H1 (cell line): ENCODE data around the gene RYR3.

ENCODE experiments used
- BRCA1 ChIP-seq: IDR thresholded peaks from 2 replicates; pipeline ENCODE4 v1.6.1; 2012; ENCODE audit warnings: low read depth, low read length, improper control_type of control experiment
- CBX8 ChIP-seq: fragments of 300-800, 300-1000 bp; sonication (generic); IDR thresholded peaks from 2 replicates; pipeline ENCODE4 v1.7.1; 2016; ENCODE audit warnings: low read depth, low read length, borderline replicate concordance
- EZH2 ChIP-seq: fragments of 200-600 bp; sonication (generic); IDR thresholded peaks from 2 replicates; pipeline ENCODE4 v1.7.1; 2012; ENCODE audit warnings: low read depth, mild to moderate bottlenecking, moderate library complexity, low read length, inconsistent platforms; ENCODE audit not compliant: severe bottlenecking
- GABPA ChIP-seq: IDR thresholded peaks from 2 replicates; pipeline ENCODE4 v1.6.1; 2011; ENCODE audit warnings: mild to moderate bottlenecking, low read length, moderate library complexity, borderline replicate concordance; ENCODE audit not compliant: insufficient read depth
- HDAC2 ChIP-seq, 2 experiments: fragments of 300-600 bp in 1 of 2; sonication (generic) in 1 of 2; IDR thresholded peaks; 2 replicates each; pipeline ENCODE4 v1.6.1; 2011 to 2012; ENCODE audit warnings: low read depth in 2 of 2, low read length in 2 of 2, mild to moderate bottlenecking in 2 of 2, moderate library complexity in 2 of 2, borderline replicate concordance in 1 of 2, inconsistent platforms in 1 of 2
- NANOG ChIP-seq: IDR thresholded peaks from 2 replicates; pipeline ENCODE4 v1.6.1; 2011; ENCODE audit warnings: low read length, low read depth, mild to moderate bottlenecking, inconsistent platforms; ENCODE audit not compliant: insufficient read depth, poor library complexity, severe bottlenecking
- POLR2A ChIP-seq, 2 experiments: IDR thresholded peaks; 1 replicate in 1 of 2; 2 replicates in 1 of 2; pipeline ENCODE4 v1.6.1; 2011; ENCODE audit warnings: low read depth in 2 of 2, low read length in 2 of 2, mild to moderate bottlenecking in 2 of 2; ENCODE audit errors: control extremely low read depth in 1 of 2
- RAD21 ChIP-seq, 2 experiments: IDR thresholded peaks in 1 of 2; conservative IDR thresholded peaks in 1 of 2; 2 replicates each; pipeline ENCODE4 v1.6.1; 2011; ENCODE audit warnings: low read depth in 2 of 2, low read length in 2 of 2, improper control_type of control experiment in 1 of 2, inconsistent platforms in 1 of 2, mild to moderate bottlenecking in 1 of 2, moderate library complexity in 1 of 2
- SP4 ChIP-seq: IDR thresholded peaks from 2 replicates; pipeline ENCODE4 v1.6.1; 2012; ENCODE audit warnings: low read length, inconsistent platforms
- TAF1 ChIP-seq: IDR thresholded peaks from 2 replicates; pipeline ENCODE4 v1.6.1; 2011; ENCODE audit warnings: mild to moderate bottlenecking, low read depth, low read length
- TF ChIP-seq, protein P1 (sequence below): IDR thresholded peaks from 2 replicates; pipeline ENCODE4 v1.6.1; 2012; ENCODE audit warnings: inconsistent platforms
- TF ChIP-seq, protein P2 (sequence below): IDR thresholded peaks from 2 replicates; pipeline ENCODE4 v1.6.1; 2011; ENCODE audit warnings: low read depth, mild to moderate bottlenecking, low read length; ENCODE audit not compliant: insufficient read depth
- TF ChIP-seq, protein P3 (sequence below), 3 experiments: IDR thresholded peaks; 1 replicate in 2 of 3; 2 replicates in 1 of 3; pipeline versions ENCODE4 v1.5.1 to v1.6.1; 2011; ENCODE audit warnings: low read length in 3 of 3, mild to moderate bottlenecking in 3 of 3, inconsistent platforms in 2 of 3, low read depth in 1 of 3, moderate library complexity in 1 of 3; ENCODE audit not compliant: insufficient read depth in 1 of 3; ENCODE audit errors: control extremely low read depth in 1 of 3

DNA sequence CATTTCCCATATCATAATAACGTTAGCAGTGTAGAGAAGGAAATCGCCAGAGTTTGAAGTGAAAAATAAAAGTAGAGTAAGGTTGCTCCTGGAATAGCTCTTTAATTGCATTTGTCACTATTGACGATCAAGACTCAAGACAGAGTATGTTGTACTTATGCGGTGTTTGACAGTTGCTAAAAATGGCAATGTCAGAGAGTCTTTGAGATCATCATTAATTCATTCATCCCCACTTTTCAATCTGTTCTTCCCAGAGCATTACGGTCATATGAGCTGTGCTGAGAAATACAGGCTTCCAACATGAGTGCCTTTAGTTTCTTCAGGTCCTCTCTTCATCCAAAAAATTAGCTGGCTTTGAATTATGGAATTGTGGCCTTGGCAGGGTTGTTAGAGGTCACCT, 483.7 kb downstream of the RYR3 start:
- TF ChIP-seq, protein P1, sequence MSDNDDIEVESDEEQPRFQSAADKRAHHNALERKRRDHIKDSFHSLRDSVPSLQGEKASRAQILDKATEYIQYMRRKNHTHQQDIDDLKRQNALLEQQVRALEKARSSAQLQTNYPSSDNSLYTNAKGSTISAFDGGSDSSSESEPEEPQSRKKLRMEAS = no peak
- TF ChIP-seq, protein P2, sequence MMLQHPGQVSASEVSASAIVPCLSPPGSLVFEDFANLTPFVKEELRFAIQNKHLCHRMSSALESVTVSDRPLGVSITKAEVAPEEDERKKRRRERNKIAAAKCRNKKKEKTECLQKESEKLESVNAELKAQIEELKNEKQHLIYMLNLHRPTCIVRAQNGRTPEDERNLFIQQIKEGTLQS = no peak
- TF ChIP-seq BRCA1 (no peak), CBX8 (no peak), TAF1 (no peak), SP4 (no peak), GABPA (no peak), EZH2 (no peak), NANOG (no peak), RAD21 (IDR thresholded peaks at IDR 0.05 in 1 of 2, conservative IDR thresholded peaks at IDR 0.05 in 1 of 2; ENCODE audit: low read depth in 2 of 2, low read length in 2 of 2) (no peak), HDAC2 (IDR thresholded peaks at IDR 0.05; ENCODE audit: borderline replicate concordance in 1 of 2, low read depth in 2 of 2, low read length in 2 of 2) (no peak), POLR2A (IDR thresholded peaks at IDR 0.05; ENCODE audit: control extremely low read depth in 1 of 2, low read depth in 2 of 2, low read length in 2 of 2) (no peak)
- TF ChIP-seq, protein P3, sequence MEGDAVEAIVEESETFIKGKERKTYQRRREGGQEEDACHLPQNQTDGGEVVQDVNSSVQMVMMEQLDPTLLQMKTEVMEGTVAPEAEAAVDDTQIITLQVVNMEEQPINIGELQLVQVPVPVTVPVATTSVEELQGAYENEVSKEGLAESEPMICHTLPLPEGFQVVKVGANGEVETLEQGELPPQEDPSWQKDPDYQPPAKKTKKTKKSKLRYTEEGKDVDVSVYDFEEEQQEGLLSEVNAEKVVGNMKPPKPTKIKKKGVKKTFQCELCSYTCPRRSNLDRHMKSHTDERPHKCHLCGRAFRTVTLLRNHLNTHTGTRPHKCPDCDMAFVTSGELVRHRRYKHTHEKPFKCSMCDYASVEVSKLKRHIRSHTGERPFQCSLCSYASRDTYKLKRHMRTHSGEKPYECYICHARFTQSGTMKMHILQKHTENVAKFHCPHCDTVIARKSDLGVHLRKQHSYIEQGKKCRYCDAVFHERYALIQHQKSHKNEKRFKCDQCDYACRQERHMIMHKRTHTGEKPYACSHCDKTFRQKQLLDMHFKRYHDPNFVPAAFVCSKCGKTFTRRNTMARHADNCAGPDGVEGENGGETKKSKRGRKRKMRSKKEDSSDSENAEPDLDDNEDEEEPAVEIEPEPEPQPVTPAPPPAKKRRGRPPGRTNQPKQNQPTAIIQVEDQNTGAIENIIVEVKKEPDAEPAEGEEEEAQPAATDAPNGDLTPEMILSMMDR (IDR thresholded peaks at IDR 0.05; ENCODE audit: control extremely low read depth in 1 of 3, insufficient read depth in 1 of 3, low read depth in 1 of 3, low read length in 3 of 3) = no peak
